ENCODE results near the gene MYO1B. TPM values are rescaled to one million over a fixed set of nuclear protein-coding genes. Genes with fewer than 3 reads are reported as not detected.

The MYO1B gene
- total RNA-seq, 1 experiment from 2014 or later: 43.6 TPM

DNA sequence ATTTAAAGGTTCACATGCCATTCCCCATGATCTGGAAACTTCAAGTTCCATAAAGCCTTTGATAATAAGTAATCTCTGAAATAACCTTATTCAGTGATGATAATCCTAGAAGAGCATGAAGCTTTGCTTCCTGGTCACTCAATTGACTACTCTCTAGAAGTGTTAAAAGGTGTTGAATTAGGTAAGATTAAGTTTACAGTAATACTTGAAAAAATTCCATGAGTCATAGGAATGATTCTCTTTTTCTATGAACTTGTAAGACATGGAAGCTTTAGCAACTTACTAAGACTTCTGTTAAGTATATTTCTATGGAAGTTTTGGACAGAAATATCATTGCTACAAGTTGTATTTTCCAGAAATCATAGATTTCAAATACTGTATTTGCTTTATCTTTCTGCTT lies 100.6 kb downstream of the MYO1B start (continued):
- TF ChIP-seq, protein P1, sequence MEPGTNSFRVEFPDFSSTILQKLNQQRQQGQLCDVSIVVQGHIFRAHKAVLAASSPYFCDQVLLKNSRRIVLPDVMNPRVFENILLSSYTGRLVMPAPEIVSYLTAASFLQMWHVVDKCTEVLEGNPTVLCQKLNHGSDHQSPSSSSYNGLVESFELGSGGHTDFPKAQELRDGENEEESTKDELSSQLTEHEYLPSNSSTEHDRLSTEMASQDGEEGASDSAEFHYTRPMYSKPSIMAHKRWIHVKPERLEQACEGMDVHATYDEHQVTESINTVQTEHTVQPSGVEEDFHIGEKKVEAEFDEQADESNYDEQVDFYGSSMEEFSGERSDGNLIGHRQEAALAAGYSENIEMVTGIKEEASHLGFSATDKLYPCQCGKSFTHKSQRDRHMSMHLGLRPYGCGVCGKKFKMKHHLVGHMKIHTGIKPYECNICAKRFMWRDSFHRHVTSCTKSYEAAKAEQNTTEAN (CRISPR knock-in tag; IDR thresholded peaks at IDR 0.05): no peak
- TF ChIP-seq, protein P2, sequence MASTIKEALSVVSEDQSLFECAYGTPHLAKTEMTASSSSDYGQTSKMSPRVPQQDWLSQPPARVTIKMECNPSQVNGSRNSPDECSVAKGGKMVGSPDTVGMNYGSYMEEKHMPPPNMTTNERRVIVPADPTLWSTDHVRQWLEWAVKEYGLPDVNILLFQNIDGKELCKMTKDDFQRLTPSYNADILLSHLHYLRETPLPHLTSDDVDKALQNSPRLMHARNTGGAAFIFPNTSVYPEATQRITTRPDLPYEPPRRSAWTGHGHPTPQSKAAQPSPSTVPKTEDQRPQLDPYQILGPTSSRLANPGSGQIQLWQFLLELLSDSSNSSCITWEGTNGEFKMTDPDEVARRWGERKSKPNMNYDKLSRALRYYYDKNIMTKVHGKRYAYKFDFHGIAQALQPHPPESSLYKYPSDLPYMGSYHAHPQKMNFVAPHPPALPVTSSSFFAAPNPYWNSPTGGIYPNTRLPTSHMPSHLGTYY (CRISPR knock-in tag; IDR thresholded peaks at IDR 0.05): no peak
- TF ChIP-seq ZNF219 (CRISPR knock-in tag; IDR thresholded peaks at IDR 0.05; ENCODE audit: borderline replicate concordance) (no peak), GRHL2 (CRISPR knock-in tag; IDR thresholded peaks at IDR 0.05; ENCODE audit: insufficient replicate concordance, severe bottlenecking) (no peak)
- TF ChIP-seq, protein P3, sequence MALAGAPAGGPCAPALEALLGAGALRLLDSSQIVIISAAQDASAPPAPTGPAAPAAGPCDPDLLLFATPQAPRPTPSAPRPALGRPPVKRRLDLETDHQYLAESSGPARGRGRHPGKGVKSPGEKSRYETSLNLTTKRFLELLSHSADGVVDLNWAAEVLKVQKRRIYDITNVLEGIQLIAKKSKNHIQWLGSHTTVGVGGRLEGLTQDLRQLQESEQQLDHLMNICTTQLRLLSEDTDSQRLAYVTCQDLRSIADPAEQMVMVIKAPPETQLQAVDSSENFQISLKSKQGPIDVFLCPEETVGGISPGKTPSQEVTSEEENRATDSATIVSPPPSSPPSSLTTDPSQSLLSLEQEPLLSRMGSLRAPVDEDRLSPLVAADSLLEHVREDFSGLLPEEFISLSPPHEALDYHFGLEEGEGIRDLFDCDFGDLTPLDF (CRISPR knock-in tag; IDR thresholded peaks at IDR 0.05): no peak

DNA sequence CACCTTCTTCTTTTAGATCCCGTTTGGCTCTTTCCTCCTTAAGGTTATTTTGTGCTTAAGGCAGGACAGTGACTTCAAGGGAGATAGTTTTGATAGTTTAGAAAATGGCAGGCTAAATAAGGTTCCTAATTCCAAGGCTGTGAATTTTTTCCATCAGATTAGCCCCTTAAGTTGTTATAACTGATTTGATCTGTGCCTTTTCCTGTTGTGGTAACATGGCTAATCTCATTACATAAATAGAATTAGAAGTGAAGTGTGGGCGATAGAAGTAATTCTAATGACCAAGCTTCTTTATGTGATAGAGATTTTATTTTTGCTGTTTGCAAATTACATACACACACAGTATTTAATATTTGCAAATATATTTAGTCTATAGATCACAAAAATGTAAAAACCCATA lies 102.0 kb downstream of the MYO1B start:
- no peak for ATAC-seq
- ChIA-PET POLR2A (no interaction called here), CTCF (interaction anchor here (0.5 kb wide), 1 partner anchor 976 kb away, joined by 3 read pairs; no protein-coding TSS in a partner anchor)
- no peak for DNase-seq (ENCODE audit: low spot score)
- Mint-ChIP-seq H3K27me3 (ENCODE audit: low read depth) (no peaks in the 10 kb centered on the region), H3K36me3 (peaks cover 19% of the 10 kb centered on the region), H3K9me3 (no peaks in the 10 kb centered on the region), H3K27ac (no peak overlapping the region), H3K4me1 (no peaks in the 10 kb centered on the region; the same call in 1 of the 2 replicates), H3K4me3 (no peak overlapping the region)
- TF ChIP-seq, protein P4, sequence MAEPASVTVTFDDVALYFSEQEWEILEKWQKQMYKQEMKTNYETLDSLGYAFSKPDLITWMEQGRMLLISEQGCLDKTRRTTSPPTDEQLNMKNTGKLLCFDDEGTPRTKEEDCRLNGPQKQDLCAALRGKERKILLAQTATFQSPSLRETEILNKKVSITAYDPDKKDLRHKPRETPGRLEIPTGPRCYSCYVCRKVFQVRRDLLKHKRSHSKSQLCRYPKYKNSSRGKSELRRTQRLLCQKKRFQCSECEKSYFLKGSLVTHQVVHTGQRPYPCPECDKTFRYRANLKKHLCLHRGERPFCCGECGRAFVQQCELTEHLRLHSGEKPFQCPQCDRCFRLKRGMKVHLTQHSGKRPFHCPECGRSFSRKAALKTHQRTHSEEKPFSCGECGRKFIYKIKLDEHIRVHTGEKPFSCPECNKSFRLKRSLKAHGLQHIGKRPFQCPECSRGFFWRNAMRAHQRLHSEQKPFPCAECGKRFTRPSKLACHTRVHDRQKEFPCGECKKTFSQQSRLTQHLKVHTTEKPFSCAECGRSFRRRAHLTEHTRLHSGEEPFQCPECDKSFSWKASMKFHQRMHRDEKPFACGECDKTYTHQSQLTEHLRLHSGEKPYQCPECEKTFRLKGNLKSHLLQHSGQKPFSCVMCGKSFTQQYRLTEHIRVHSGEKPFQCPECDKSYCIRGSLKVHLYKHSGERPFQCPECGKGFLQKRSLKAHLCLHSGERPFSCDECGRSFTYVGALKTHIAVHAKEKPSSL (CRISPR knock-in tag; conservative IDR thresholded peaks at IDR 0.05): no peak
- TF ChIP-seq, protein P5, sequence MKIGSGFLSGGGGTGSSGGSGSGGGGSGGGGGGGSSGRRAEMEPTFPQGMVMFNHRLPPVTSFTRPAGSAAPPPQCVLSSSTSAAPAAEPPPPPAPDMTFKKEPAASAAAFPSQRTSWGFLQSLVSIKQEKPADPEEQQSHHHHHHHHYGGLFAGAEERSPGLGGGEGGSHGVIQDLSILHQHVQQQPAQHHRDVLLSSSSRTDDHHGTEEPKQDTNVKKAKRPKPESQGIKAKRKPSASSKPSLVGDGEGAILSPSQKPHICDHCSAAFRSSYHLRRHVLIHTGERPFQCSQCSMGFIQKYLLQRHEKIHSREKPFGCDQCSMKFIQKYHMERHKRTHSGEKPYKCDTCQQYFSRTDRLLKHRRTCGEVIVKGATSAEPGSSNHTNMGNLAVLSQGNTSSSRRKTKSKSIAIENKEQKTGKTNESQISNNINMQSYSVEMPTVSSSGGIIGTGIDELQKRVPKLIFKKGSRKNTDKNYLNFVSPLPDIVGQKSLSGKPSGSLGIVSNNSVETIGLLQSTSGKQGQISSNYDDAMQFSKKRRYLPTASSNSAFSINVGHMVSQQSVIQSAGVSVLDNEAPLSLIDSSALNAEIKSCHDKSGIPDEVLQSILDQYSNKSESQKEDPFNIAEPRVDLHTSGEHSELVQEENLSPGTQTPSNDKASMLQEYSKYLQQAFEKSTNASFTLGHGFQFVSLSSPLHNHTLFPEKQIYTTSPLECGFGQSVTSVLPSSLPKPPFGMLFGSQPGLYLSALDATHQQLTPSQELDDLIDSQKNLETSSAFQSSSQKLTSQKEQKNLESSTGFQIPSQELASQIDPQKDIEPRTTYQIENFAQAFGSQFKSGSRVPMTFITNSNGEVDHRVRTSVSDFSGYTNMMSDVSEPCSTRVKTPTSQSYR (CRISPR knock-in tag; IDR thresholded peaks at IDR 0.05): no peak
- TF ChIP-seq SMAD4 (CRISPR knock-in tag; IDR thresholded peaks at IDR 0.05): no peak
- no peak for TF ChIP-seq CREB1 (CRISPR knock-in tag; IDR thresholded peaks at IDR 0.05)
- no peak for TF ChIP-seq FOXP1 (CRISPR knock-in tag; IDR thresholded peaks at IDR 0.05; ENCODE audit: borderline replicate concordance)
- TF ChIP-seq SOX15 (CRISPR knock-in tag; IDR thresholded peaks at IDR 0.05): no peak
- TF ChIP-seq, protein P6, sequence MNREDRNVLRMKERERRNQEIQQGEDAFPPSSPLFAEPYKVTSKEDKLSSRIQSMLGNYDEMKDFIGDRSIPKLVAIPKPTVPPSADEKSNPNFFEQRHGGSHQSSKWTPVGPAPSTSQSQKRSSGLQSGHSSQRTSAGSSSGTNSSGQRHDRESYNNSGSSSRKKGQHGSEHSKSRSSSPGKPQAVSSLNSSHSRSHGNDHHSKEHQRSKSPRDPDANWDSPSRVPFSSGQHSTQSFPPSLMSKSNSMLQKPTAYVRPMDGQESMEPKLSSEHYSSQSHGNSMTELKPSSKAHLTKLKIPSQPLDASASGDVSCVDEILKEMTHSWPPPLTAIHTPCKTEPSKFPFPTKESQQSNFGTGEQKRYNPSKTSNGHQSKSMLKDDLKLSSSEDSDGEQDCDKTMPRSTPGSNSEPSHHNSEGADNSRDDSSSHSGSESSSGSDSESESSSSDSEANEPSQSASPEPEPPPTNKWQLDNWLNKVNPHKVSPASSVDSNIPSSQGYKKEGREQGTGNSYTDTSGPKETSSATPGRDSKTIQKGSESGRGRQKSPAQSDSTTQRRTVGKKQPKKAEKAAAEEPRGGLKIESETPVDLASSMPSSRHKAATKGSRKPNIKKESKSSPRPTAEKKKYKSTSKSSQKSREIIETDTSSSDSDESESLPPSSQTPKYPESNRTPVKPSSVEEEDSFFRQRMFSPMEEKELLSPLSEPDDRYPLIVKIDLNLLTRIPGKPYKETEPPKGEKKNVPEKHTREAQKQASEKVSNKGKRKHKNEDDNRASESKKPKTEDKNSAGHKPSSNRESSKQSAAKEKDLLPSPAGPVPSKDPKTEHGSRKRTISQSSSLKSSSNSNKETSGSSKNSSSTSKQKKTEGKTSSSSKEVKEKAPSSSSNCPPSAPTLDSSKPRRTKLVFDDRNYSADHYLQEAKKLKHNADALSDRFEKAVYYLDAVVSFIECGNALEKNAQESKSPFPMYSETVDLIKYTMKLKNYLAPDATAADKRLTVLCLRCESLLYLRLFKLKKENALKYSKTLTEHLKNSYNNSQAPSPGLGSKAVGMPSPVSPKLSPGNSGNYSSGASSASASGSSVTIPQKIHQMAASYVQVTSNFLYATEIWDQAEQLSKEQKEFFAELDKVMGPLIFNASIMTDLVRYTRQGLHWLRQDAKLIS (CRISPR knock-in tag; IDR thresholded peaks at IDR 0.05; ENCODE audit: borderline replicate concordance): no peak
- TF ChIP-seq ZBTB21 (CRISPR knock-in tag; IDR thresholded peaks at IDR 0.05; ENCODE audit: borderline replicate concordance): no peak
- no peak for TF ChIP-seq JUN (CRISPR knock-in tag; IDR thresholded peaks at IDR 0.05)
- no peak for TF ChIP-seq NFYB (CRISPR knock-in tag; conservative IDR thresholded peaks at IDR 0.05; ENCODE audit: low read depth)
- TF ChIP-seq ZNF219 (CRISPR knock-in tag; IDR thresholded peaks at IDR 0.05; ENCODE audit: borderline replicate concordance): no peak
- TF ChIP-seq, protein P7, sequence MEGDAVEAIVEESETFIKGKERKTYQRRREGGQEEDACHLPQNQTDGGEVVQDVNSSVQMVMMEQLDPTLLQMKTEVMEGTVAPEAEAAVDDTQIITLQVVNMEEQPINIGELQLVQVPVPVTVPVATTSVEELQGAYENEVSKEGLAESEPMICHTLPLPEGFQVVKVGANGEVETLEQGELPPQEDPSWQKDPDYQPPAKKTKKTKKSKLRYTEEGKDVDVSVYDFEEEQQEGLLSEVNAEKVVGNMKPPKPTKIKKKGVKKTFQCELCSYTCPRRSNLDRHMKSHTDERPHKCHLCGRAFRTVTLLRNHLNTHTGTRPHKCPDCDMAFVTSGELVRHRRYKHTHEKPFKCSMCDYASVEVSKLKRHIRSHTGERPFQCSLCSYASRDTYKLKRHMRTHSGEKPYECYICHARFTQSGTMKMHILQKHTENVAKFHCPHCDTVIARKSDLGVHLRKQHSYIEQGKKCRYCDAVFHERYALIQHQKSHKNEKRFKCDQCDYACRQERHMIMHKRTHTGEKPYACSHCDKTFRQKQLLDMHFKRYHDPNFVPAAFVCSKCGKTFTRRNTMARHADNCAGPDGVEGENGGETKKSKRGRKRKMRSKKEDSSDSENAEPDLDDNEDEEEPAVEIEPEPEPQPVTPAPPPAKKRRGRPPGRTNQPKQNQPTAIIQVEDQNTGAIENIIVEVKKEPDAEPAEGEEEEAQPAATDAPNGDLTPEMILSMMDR (IDR thresholded peaks at IDR 0.05): no peak
- TF ChIP-seq TP53 (CRISPR knock-in tag; IDR thresholded peaks at IDR 0.05): no peak
- no peak for TF ChIP-seq NR2C2 (CRISPR knock-in tag; IDR thresholded peaks at IDR 0.05)
